Neural crest cell (in vitro differentiated cells): Measurements from ENCODE around the gene ATG5. TPM values are rescaled to one million over a fixed set of nuclear protein-coding genes. Genes with fewer than 3 reads are reported as not detected.

ENCODE experiments used
- DNase-seq: peaks from one replicate; pipeline ENCODE4 v3.0.0; 2021; ENCODE audit warnings: low read depth, mixed read lengths, low spot score
- H3K27ac Mint-ChIP-seq: one replicate; pipeline ENCODE4 v1.8.0; 2021; ENCODE audit warnings: mild to moderate bottlenecking, mixed read lengths; ENCODE audit not compliant: unreplicated experiment
- H3K27me3 Mint-ChIP-seq: 2 replicates; pipeline ENCODE4 v1.8.0; 2021; ENCODE audit warnings: low read depth, mild to moderate bottlenecking, mixed read lengths
- H3K36me3 Mint-ChIP-seq: 2 replicates; pipeline ENCODE4 v1.8.0; 2021; ENCODE audit warnings: low read depth, mild to moderate bottlenecking, mixed read lengths
- H3K4me1 Mint-ChIP-seq: 2 replicates; pipeline ENCODE4 v1.8.0; 2021; ENCODE audit warnings: mixed read lengths
- H3K4me3 Mint-ChIP-seq: one replicate; pipeline ENCODE4 v1.8.0; 2021; ENCODE audit warnings: mild to moderate bottlenecking, mixed read lengths
- H3K9me3 Mint-ChIP-seq: 2 replicates; pipeline ENCODE4 v1.8.0; 2021; ENCODE audit warnings: mixed read lengths
- long read RNA-seq: library from polyadenylated mRNA; unstranded; transcript quantifications from one replicate; pipeline ENCODE4 v2.0.0, GENCODE V29; 2020
- total RNA-seq: library from RNA; stranded (reverse); gene quantifications from 2 replicates; pipeline ENCODE4 v1.2.1, GENCODE V29; 2021
- TF ChIP-seq, protein P1 (sequence below): fragments of 200-600 bp; sonication (generic); conservative IDR thresholded peaks from 2 replicates; pipeline ENCODE4 v1.5.0; 2021; ENCODE audit warnings: antibody characterized with exemption, mild to moderate bottlenecking

ATG5 gene
- 22.5 and 22.8 TPM in 2 replicates for total RNA-seq
- long read RNA-seq, transcript ATG5-208 (7 exons, 3,035 nt): minor isoform, 29 of 133 reads
- long read RNA-seq, transcript ATG5-204 (8 exons, 3,216 nt): major isoform, 85 of 133 reads
- long read RNA-seq, partial matches to known transcripts: 4 of 133 reads
- long read RNA-seq, other reads (novel, unspliced or antisense): 14 of 133 reads

- H3K4me3 Mint-ChIP-seq: peak within 1 kb of the TSS; percentile 100
- TF ChIP-seq, protein P1, sequence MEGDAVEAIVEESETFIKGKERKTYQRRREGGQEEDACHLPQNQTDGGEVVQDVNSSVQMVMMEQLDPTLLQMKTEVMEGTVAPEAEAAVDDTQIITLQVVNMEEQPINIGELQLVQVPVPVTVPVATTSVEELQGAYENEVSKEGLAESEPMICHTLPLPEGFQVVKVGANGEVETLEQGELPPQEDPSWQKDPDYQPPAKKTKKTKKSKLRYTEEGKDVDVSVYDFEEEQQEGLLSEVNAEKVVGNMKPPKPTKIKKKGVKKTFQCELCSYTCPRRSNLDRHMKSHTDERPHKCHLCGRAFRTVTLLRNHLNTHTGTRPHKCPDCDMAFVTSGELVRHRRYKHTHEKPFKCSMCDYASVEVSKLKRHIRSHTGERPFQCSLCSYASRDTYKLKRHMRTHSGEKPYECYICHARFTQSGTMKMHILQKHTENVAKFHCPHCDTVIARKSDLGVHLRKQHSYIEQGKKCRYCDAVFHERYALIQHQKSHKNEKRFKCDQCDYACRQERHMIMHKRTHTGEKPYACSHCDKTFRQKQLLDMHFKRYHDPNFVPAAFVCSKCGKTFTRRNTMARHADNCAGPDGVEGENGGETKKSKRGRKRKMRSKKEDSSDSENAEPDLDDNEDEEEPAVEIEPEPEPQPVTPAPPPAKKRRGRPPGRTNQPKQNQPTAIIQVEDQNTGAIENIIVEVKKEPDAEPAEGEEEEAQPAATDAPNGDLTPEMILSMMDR: no peak
Measured at GRCh38 chr6:106325336-106326178, at the start of gene ATG5. Gene ATG5, minus strand, starts transcription at chr6:106325760. Its CDS starts 9,552 bp downstream, at chr6:106316208.

DNA sequence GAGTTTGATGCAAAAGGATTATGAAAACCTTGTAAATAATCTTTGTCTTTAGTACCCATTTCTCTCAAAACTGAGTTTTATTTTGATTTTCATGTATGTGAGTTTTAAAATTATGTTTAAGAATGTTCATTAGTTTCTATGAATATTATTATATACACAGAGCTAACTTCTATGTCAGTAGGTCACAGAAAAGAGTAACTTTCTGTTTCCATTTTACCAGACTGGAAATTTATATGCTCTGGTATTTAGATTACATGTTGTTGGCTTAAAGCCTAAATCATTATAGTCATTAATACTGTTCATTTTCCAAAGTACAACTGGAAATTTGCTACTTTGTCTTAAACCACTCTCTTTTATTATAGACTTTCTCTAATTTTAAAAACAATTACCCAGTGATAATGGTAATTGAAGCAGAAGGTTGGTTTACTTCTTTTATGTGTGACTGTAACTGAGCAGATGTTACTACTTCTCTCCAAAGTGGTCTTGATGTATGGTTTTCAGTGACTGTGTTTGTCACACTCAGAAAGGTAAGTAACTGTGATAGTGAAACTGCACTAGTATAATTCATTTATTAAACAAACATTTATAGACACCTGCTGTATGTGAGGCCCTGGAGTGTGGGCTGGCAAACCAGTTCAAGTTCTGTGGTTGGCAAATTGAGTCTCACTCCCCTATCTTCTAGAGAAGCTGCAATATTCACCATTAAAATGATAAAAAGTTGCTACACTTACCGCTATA lies 48.1 kb upstream of the ATG5 start:
- TF ChIP-seq, protein P1: no peak
- H3K36me3 Mint-ChIP-seq: no peaks in the 10 kb centered on the region
- no peaks in the 10 kb centered on the region for H3K9me3 Mint-ChIP-seq
- H3K4me3 Mint-ChIP-seq: no peak overlapping the region
- H3K4me1 Mint-ChIP-seq: no peaks in the 10 kb centered on the region
- no peak overlapping the region for H3K27ac Mint-ChIP-seq
- peaks cover 12% of the 10 kb centered on the region for H3K27me3 Mint-ChIP-seq
- DNase-seq: no peak

More at GRCh38 chr6:106325336-106326178, at the start of gene ATG5:
- Mint-ChIP-seq H3K4me1 (peaks cover 35% of the 10 kb centered on the region), H3K27ac (peak within 1 kb of the TSS; percentile 98), H3K36me3 (peaks cover 7% of the 10 kb centered on the region), H3K9me3 (peaks cover 5% of the 10 kb centered on the region), H3K27me3 (peaks cover 39% of the 10 kb centered on the region)
- DNase-seq: peak; percentile 99

GRCh38 chr6:106372838-106373501 lies 47.4 kb upstream of the ATG5 start:
- H3K4me1 Mint-ChIP-seq: no peaks in the 10 kb centered on the region
- H3K36me3 Mint-ChIP-seq: no peaks in the 10 kb centered on the region
- H3K27me3 Mint-ChIP-seq: peaks cover 16% of the 10 kb centered on the region
- TF ChIP-seq, protein P1: no peak
- no peak overlapping the region for H3K27ac Mint-ChIP-seq
- no peaks in the 10 kb centered on the region for H3K9me3 Mint-ChIP-seq
- no peak for DNase-seq
- H3K4me3 Mint-ChIP-seq: no peak overlapping the region

DNA sequence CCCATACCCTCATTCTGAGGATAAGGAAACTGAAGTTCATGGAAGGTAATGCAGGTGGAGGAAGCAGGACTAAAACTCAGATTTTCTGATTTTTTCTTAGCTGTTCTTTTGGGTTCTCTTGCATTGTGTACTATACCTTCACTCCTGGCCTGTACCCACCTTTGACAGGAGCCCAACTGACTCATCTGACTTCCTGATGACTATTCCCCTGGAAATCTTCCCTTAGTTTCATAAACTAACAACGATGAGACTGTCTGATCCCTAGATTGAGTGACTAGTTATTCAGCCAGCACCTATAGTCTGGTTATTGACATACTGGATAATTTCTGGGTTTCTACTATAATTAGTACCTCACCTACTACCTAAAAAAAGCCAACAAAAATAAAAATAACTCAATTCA lies 45.1 kb upstream of the ATG5 start:
- Mint-ChIP-seq H3K9me3 (no peaks in the 10 kb centered on the region), H3K4me3 (no peak overlapping the region), H3K4me1 (no peaks in the 10 kb centered on the region), H3K27ac (no peak overlapping the region), H3K36me3 (no peaks in the 10 kb centered on the region), H3K27me3 (peaks cover 25% of the 10 kb centered on the region)
- no peak for DNase-seq
- TF ChIP-seq, protein P1: no peak

GRCh38 chr6:106369739-106370138 lies 44.2 kb upstream of the ATG5 start:
- DNase-seq: no peak
- Mint-ChIP-seq H3K36me3 (no peaks in the 10 kb centered on the region), H3K27ac (no peak overlapping the region), H3K4me1 (no peaks in the 10 kb centered on the region), H3K9me3 (no peaks in the 10 kb centered on the region), H3K4me3 (no peak overlapping the region), H3K27me3 (peaks cover 27% of the 10 kb centered on the region)
- TF ChIP-seq, protein P1: no peak
